Tibial nerve (tissue), 4 donors: ENCODE data around the gene C2orf92. TPM values are rescaled to one million over a fixed set of nuclear protein-coding genes. Genes with fewer than 3 reads are reported as not detected.
"Not testable (repeated sequence)": the region's sequence is repeated elsewhere in the genome, so short reads cannot be mapped to it uniquely, and the experiment has no call there.

Experiments
- DNase-seq, 2 donors: peaks; one replicate each; pipeline ENCODE4 v3.0.0-alpha.2; 2019; ENCODE audit warnings: low spot score in 2 of 2
- H3K27ac ChIP-seq, 4 donors: fragments of 200-600 bp; sonication (generic) in 3 of 4; one replicate each; pipeline ENCODE4 v1.5.1; 2017 to 2019; ENCODE audit warnings: mild to moderate bottlenecking in 1 of 4
- H3K27me3 ChIP-seq, 2 donors: fragments of 200-600 bp; sonication (generic) in 1 of 2; one replicate each; pipeline versions ENCODE4 v1.5.1 to v1.6.0; 2017 to 2019
- H3K36me3 ChIP-seq, 3 donors: fragments of 200-600 bp; sonication (generic); one replicate each; pipeline ENCODE4 v1.5.1; 2018 to 2019
- H3K4me1 ChIP-seq, 4 donors: fragments of 200-600 bp; sonication (generic) in 3 of 4; one replicate each; pipeline ENCODE4 v1.5.1; 2017 to 2019
- H3K4me3 ChIP-seq, 4 donors: fragments of 200-600 bp; sonication (generic) in 3 of 4; one replicate each; pipeline ENCODE4 v1.5.1; 2017 to 2019; ENCODE audit warnings: mild to moderate bottlenecking in 1 of 4, moderate library complexity in 1 of 4
- H3K9me3 ChIP-seq, 4 donors: fragments of 200-600 bp; sonication (generic) in 3 of 4; one replicate each; pipeline ENCODE4 v1.5.1; 2017 to 2019
- EP300 ChIP-seq, 2 donors: sonication (generic); formaldehyde crosslinking; IDR thresholded peaks; one replicate each; pipeline ENCODE4 v1.6.1; 2017; ENCODE audit warnings: antibody characterized with exemption in 2 of 2, mild to moderate bottlenecking in 1 of 2
- POLR2A ChIP-seq, 2 donors: fragments of 450-650 bp; IDR thresholded peaks; one replicate each; pipeline ENCODE4 v1.6.1; 2017; ENCODE audit warnings: antibody characterized with exemption in 2 of 2, mild to moderate bottlenecking in 2 of 2, moderate library complexity in 2 of 2
- WGBS, 2 donors: methylation state at CpG; one replicate each; pipeline ENCODE4 v1.1.5; 2018; 5-methylcytosine and 5-hydroxymethylcytosine counted together
- total RNA-seq, 4 donors: library from RNA; depleted of rRNA; stranded (reverse); fragments of >200 nt; gene quantifications; one replicate each; pipeline ENCODE4 v1.1.0, GENCODE V29; 2016
- TF ChIP-seq, protein P1 (sequence below), 5 experiments: fragments of 200-600 bp in 3 of 5; fragments of 450-650 bp in 2 of 5; sonication (generic) in 3 of 5; IDR thresholded peaks; one replicate each; pipeline ENCODE4 v1.5.1; 2016 to 2019; ENCODE audit warnings: antibody characterized with exemption in 5 of 5, mild to moderate bottlenecking in 3 of 5, moderate library complexity in 2 of 5

Gene C2orf92
- total RNA-seq, 4 donors from 2014 or later, result 4.5 to 65.1 (median 11.6) TPM

GRCh38 chr2:97663962-97664635, 5.4 kb upstream of the C2orf92 start, which contains the start of gene ACTR1B:
ACTR1B (minus strand) TSS chr2:97664044; CDS start chr2:97663890, 154 bp downstream.
- Histone ChIP-seq H3K36me3 (peaks cover 0 to 22% (median under 1%) of the 10 kb centered on the region in 3 donors), H3K27ac (peak within 1 kb of the TSS; percentile 63 to 99 (median 96)), H3K4me3 (peak within 1 kb of the TSS; percentile 47 to 97 (median 85)), H3K27me3 (no peaks in the 10 kb centered on the region), H3K4me1 (peaks cover 0 to 41% (median 15%) of the 10 kb centered on the region in 4 donors), H3K9me3 (no peaks in the 10 kb centered on the region)
- TF ChIP-seq, protein P1, sequence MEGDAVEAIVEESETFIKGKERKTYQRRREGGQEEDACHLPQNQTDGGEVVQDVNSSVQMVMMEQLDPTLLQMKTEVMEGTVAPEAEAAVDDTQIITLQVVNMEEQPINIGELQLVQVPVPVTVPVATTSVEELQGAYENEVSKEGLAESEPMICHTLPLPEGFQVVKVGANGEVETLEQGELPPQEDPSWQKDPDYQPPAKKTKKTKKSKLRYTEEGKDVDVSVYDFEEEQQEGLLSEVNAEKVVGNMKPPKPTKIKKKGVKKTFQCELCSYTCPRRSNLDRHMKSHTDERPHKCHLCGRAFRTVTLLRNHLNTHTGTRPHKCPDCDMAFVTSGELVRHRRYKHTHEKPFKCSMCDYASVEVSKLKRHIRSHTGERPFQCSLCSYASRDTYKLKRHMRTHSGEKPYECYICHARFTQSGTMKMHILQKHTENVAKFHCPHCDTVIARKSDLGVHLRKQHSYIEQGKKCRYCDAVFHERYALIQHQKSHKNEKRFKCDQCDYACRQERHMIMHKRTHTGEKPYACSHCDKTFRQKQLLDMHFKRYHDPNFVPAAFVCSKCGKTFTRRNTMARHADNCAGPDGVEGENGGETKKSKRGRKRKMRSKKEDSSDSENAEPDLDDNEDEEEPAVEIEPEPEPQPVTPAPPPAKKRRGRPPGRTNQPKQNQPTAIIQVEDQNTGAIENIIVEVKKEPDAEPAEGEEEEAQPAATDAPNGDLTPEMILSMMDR (IDR thresholded peaks at IDR 0.05), result peak in 4 of 5 experiments; percentile 44 to 71 (median 60)
- TF ChIP-seq EP300 (IDR thresholded peaks at IDR 0.05) (peak; percentile 68 to 97), POLR2A (IDR thresholded peaks at IDR 0.05) (peak; percentile 89 to 97)
- 0% methylated on average over 43 to 52 of the region's 60 CpGs for WGBS, 2 donors
- peak; percentile 95 to 96 for DNase-seq

- Histone ChIP-seq H3K27me3 (no peaks in the 10 kb centered on the region), H3K36me3 (peaks cover 0 to 17% (median 0%) of the 10 kb centered on the region in 3 donors), H3K9me3 (no peaks in the 10 kb centered on the region), H3K27ac (peak overlapping the region; percentile 63 to 99 (median 96)), H3K4me3 (peak overlapping the region; percentile 47 to 97 (median 74)), H3K4me1 (peaks cover 0 to 41% (median 15%) of the 10 kb centered on the region in 4 donors)
- no peak for DNase-seq
- WGBS, 2 donors, result 6 to 9% methylated on average over 21 of the region's 21 CpGs
- TF ChIP-seq, protein P1 (IDR thresholded peaks at IDR 0.05), result peak in 1 of 5 experiments; percentile 4
- TF ChIP-seq EP300 (IDR thresholded peaks at IDR 0.05), result no peak
These were observed 4.9 kb upstream of the C2orf92 start for GRCh38 chr2:97664636-97664970.

DNA sequence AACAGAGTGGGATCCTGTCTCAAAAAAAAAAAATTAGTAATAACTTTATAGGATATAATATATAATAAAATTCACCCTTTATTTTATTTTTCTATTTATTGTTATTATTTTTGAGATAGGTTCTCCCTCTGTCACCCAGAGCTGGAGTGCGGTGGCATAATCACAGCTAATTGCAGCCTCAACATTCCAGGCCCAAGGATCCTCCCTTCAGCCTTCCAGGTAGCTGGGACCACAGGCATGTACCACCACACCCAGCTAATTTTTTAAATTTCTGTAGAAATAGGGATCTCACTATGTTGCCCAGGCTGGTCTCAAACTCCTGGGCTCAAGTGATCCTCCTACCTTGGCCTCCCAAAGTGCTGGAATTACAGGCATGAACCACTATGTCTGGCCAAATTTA, 958 bp downstream of the C2orf92 start:
- no peak for TF ChIP-seq POLR2A (IDR thresholded peaks at IDR 0.05)
- no peak for TF ChIP-seq EP300 (IDR thresholded peaks at IDR 0.05)
- TF ChIP-seq, protein P1 (IDR thresholded peaks at IDR 0.05), result no peak
- H3K4me1 ChIP-seq, result no peaks in the 10 kb centered on the region

GRCh38 chr2:97671526-97671925, 2.0 kb downstream of the C2orf92 start:
- H3K9me3 ChIP-seq, result no peaks in the 10 kb centered on the region
- H3K4me1 ChIP-seq, result no peaks in the 10 kb centered on the region
- DNase-seq, result no peak
- no peaks in the 10 kb centered on the region for H3K27me3 ChIP-seq
- no peak overlapping the region for H3K4me3 ChIP-seq
- H3K36me3 ChIP-seq, result peaks cover 0 to 4% (median 0%) of the 10 kb centered on the region in 3 donors
- no peak overlapping the region for H3K27ac ChIP-seq
- 92 to 95% methylated on average over 7 of the region's 7 CpGs for WGBS, 2 donors
- TF ChIP-seq POLR2A (IDR thresholded peaks at IDR 0.05) (no peak), EP300 (IDR thresholded peaks at IDR 0.05) (no peak)
- TF ChIP-seq, protein P1 (IDR thresholded peaks at IDR 0.05), result no peak

More for the DNA sequence above, 958 bp downstream of the C2orf92 start:
- no peak overlapping the region for H3K4me3 ChIP-seq
- H3K27ac ChIP-seq, result no peak overlapping the region
- 100% methylated on average over 1 of the region's 1 CpG for WGBS, 2 donors
- peaks cover 0 to 4% (median 0%) of the 10 kb centered on the region in 3 donors for H3K36me3 ChIP-seq
- no peak for DNase-seq
- H3K27me3 ChIP-seq, result no peaks in the 10 kb centered on the region
- no peaks in the 10 kb centered on the region for H3K9me3 ChIP-seq

DNA sequence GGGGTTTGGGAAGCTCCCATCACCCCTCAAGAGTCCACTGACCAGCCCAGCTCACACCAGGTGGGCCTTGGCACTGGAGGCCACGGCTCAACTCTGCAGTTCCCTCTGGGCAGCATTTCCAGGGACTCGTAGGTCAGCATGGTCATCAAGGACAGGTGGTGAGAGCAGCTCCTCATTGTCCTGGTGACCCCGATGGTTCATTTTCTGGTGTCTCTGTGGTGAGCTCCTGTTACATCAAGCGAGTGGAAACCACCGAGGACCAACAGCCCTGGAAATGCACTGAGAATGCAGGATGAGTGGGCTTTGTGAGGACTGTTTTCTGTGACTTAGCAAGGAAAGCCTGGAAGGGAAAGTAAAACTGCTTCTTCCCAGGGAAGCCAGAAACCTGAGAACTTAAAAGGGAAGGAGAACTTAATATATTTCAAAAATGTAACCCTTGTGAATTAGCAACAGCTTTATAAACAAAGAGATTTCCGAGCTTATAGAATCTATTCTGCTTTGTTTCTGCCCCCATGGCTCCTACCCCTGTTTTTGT, 3.2 kb downstream of the C2orf92 start:
- H3K4me3 ChIP-seq, H3K36me3 ChIP-seq, H3K4me1 ChIP-seq, DNase-seq, H3K27ac ChIP-seq, H3K9me3 ChIP-seq, H3K27me3 ChIP-seq: not testable (repeated sequence)
- 73 to 77% methylated on average over 5 of the region's 6 CpGs for whole genome bisulfite sequencing, 2 donors
